ENCODE data around the gene SLC38A7. TPM values are rescaled to one million over a fixed set of nuclear protein-coding genes. Genes with fewer than 3 reads are reported as not detected.

SLC38A7 gene
- total RNA-seq, 1 experiment from 2014 or later = 9.8 TPM

GRCh38 chr16:58699151-58699550 lies 14.6 kb upstream of the SLC38A7 start (continued):
- TF ChIP-seq TCF7L2 (IDR thresholded peaks at IDR 0.05; ENCODE audit: borderline replicate concordance, extremely low read depth, insufficient read depth, insufficient read length) = no peak
- TF ChIP-seq FOSL1 (IDR thresholded peaks at IDR 0.05; ENCODE audit: low read depth) = no peak
- TF ChIP-seq ZNF274 (IDR thresholded peaks at IDR 0.05; ENCODE audit: low read depth, low read length) = no peak
- no peak for TF ChIP-seq EZH2 (IDR thresholded peaks at IDR 0.05)
- TF ChIP-seq ATF3 (IDR thresholded peaks at IDR 0.05) = no peak
- TF ChIP-seq SIN3A (IDR thresholded peaks at IDR 0.05; ENCODE audit: low read depth) = no peak

GRCh38 chr16:58695368-58695767 lies 10.8 kb upstream of the SLC38A7 start:
- H3K79me2 ChIP-seq (ENCODE audit: insufficient read depth, low read length) = no peaks in the 10 kb centered on the region
- H3K27ac ChIP-seq (ENCODE audit: low read depth, low read length) = no peak overlapping the region
- H3K9ac ChIP-seq (ENCODE audit: low read length) = no peak overlapping the region
- intact Hi-C loops (cut with micrococcal nuclease) = no loop called here
- BruUV-seq (replicated peaks) = no TSS peak
- H3K4me3 ChIP-seq (replicated peaks in 1 of 2; ENCODE audit: low read depth in 1 of 2, low read length in 2 of 2) = no peak overlapping the region
- no peaks in the 10 kb centered on the region for H4K20me1 ChIP-seq (ENCODE audit: insufficient read depth)
- H3K4me2 ChIP-seq (ENCODE audit: low read length) = no peak overlapping the region
- H3K9me3 ChIP-seq (ENCODE audit: control insufficient read depth in 1 of 2, insufficient read depth in 1 of 2, low read depth in 1 of 2, low read length in 2 of 2) = peaks cover 4% of the 10 kb centered on the region in 2 experiments; a peak in 1 of 4 replicates
- H3K27me3 ChIP-seq (ENCODE audit: insufficient read depth, low read length) = no peaks in the 10 kb centered on the region
- no peak overlapping the region for H2AFZ ChIP-seq (ENCODE audit: low read depth, low read length, poor library complexity, severe bottlenecking)
- no peaks in the 10 kb centered on the region for H3K9me2 ChIP-seq (ENCODE audit: insufficient read depth)
- ATAC-seq (no peak), DNase-seq (ENCODE audit: low read depth, low spot score) (no peak)
- POLR2A ChIA-PET = interaction anchor here (1.0 kb wide), 1 partner anchor 11 kb away, joined by 3 read pairs; the partner anchor contains the start of gene SLC38A7
- no peak for TF ChIP-seq MAX (IDR thresholded peaks at IDR 0.05)
- no peak for TF ChIP-seq YY1 (IDR thresholded peaks at IDR 0.05; ENCODE audit: extremely low read depth, insufficient replicate concordance, low read depth, low read length)
- TF ChIP-seq REST (IDR thresholded peaks at IDR 0.05; ENCODE audit: low read depth) = no peak
- no peak for TF ChIP-seq FOSL1 (IDR thresholded peaks at IDR 0.05; ENCODE audit: low read depth)
- no peak for TF ChIP-seq CEBPB (IDR thresholded peaks at IDR 0.05; ENCODE audit: low read depth)
- no peak for TF ChIP-seq POLR2AphosphoS5 (IDR thresholded peaks at IDR 0.05; ENCODE audit: low read depth, low read length)
- TF ChIP-seq SIN3A (IDR thresholded peaks at IDR 0.05; ENCODE audit: low read depth) = no peak
- no peak for TF ChIP-seq EGR1 (IDR thresholded peaks at IDR 0.05; ENCODE audit: low read depth)
- CTCF ChIA-PET = no interaction called here
- H3K4me1 ChIP-seq (ENCODE audit: control insufficient read depth in 1 of 2, insufficient read depth in 2 of 2, low read length in 2 of 2) = no peaks in the 10 kb centered on the region
- no peaks in the 10 kb centered on the region for H3K36me3 ChIP-seq (ENCODE audit: control insufficient read depth in 1 of 2, insufficient read depth in 2 of 2, low read length in 2 of 2)
- RAD21 ChIA-PET (ENCODE audit: low non-redundant PET in 1 of 2, low total read pairs in 2 of 2, uncharacterized antibody in 2 of 2, unreplicated experiment in 2 of 2) = no interaction called here
